GM19395 (cell line): ENCODE measurements around the gene SNX14.

Source experiments
- ATAC-seq: cut with Tn5 transposase; IDR thresholded peaks from one replicate; pipeline ENCODE4 v1.9.1; 2021; ENCODE audit warnings: mild to moderate bottlenecking, moderate library complexity; ENCODE audit not compliant: unreplicated experiment

SNX14 gene

GRCh38 chr6:85506441-85507093, 87.1 kb downstream of the SNX14 start:
- ATAC-seq = no peak

GRCh38 chr6:85498596-85499258, 94.9 kb downstream of the SNX14 start:
- no peak for ATAC-seq

GRCh38 chr6:85496856-85497255, 96.8 kb downstream of the SNX14 start:
- no peak for ATAC-seq

- ATAC-seq = no peak
Measured at GRCh38 chr6:85496009-85496579, 97.6 kb downstream of the SNX14 start.

- no peak for ATAC-seq
Measured at GRCh38 chr6:85494547-85495536, 98.8 kb downstream of the SNX14 start.

- ATAC-seq = no peak
Measured at GRCh38 chr6:85493389-85493788, 100.3 kb downstream of the SNX14 start.

GRCh38 chr6:85490516-85491248, 103.0 kb downstream of the SNX14 start:
- no peak for ATAC-seq

- ATAC-seq = no peak
Measured at GRCh38 chr6:85484948-85485347, 108.7 kb downstream of the SNX14 start.

GRCh38 chr6:85483846-85484245, 109.8 kb downstream of the SNX14 start:
- no peak for ATAC-seq

- ATAC-seq = peak; percentile 97
Measured at GRCh38 chr6:85482905-85483700, 110.6 kb downstream of the SNX14 start.

GRCh38 chr6:85482206-85482904, 111.3 kb downstream of the SNX14 start:
- ATAC-seq = peak; percentile 20

GRCh38 chr6:85479208-85479607, 114.5 kb downstream of the SNX14 start:
- no peak for ATAC-seq

GRCh38 chr6:85476532-85476931, 117.1 kb downstream of the SNX14 start:
- ATAC-seq = no peak

GRCh38 chr6:85473748-85474147, 119.9 kb downstream of the SNX14 start:
- ATAC-seq = no peak

GRCh38 chr6:85472744-85473143, 120.9 kb downstream of the SNX14 start:
- ATAC-seq = no peak

GRCh38 chr6:85470023-85470410, 123.6 kb downstream of the SNX14 start:
- ATAC-seq = no peak

GRCh38 chr6:85469276-85470022, 124.2 kb downstream of the SNX14 start:
- no peak for ATAC-seq

- ATAC-seq = no peak
Measured at GRCh38 chr6:85468326-85468725, 125.3 kb downstream of the SNX14 start.
